Vagina (tissue), 2 donors: Measurements from ENCODE around the gene HOXA7. TPM values are rescaled to one million over a fixed set of nuclear protein-coding genes. Genes with fewer than 3 reads are reported as not detected.
A peak's percentile ranks its signal among the peaks of the same experiment; 100 is the strongest.

Source experiments
- DNase-seq, 2 donors: peaks; one replicate each; pipeline ENCODE4 v3.0.0-alpha.2; 2017; ENCODE audit errors: extremely low spot score in 2 of 2
- H3K27ac ChIP-seq: fragments of 200-600 bp; sonication (generic); one replicate; pipeline ENCODE4 v1.5.1; 2019
- H3K27me3 ChIP-seq: fragments of 200-600 bp; sonication (generic); one replicate; pipeline ENCODE4 v1.5.1; 2019
- H3K36me3 ChIP-seq, 2 donors: fragments of 200-600 bp; sonication (generic); one replicate each; pipeline ENCODE4 v1.5.1; 2017 to 2019
- H3K4me1 ChIP-seq: fragments of 200-600 bp; sonication (generic); one replicate; pipeline ENCODE4 v1.5.1; 2019
- H3K4me3 ChIP-seq, 2 donors: fragments of 200-600 bp; sonication (generic); 1 replicate in 1 of 2; 2 replicates in 1 of 2; pipeline ENCODE4 v1.5.1; 2016 to 2019
- H3K9me3 ChIP-seq: fragments of 200-600 bp; sonication (generic); one replicate; pipeline ENCODE4 v1.5.1; 2019
- POLR2A ChIP-seq, 2 donors: fragments of 450-650 bp; IDR thresholded peaks; one replicate each; pipeline ENCODE4 v1.6.1; 2017; ENCODE audit warnings: antibody characterized with exemption in 2 of 2, mild to moderate bottlenecking in 2 of 2, moderate library complexity in 2 of 2
- POLR2AphosphoS5 ChIP-seq, 2 donors: sonication (generic); formaldehyde crosslinking; IDR thresholded peaks; one replicate each; pipeline ENCODE4 v1.9.0; 2017; ENCODE audit warnings: antibody characterized with exemption in 2 of 2, mild to moderate bottlenecking in 2 of 2, low read depth in 1 of 2; ENCODE audit not compliant: insufficient read depth in 1 of 2
- intact Hi-C: fragments of 100-400 bp; cut with DNase I; formaldehyde crosslinking; loops from one replicate; pipeline ENCODE4 v1.15.1; 2023
- total RNA-seq: library from RNA; depleted of rRNA; stranded (reverse); fragments of >200 nt; gene quantifications from one replicate; pipeline ENCODE4 v1.2.3, GENCODE V29; 2016
- TF ChIP-seq, protein P1 (sequence below), 3 experiments: fragments of 450-650 bp in 2 of 3; fragments of 200-600 bp in 1 of 3; sonication (generic) in 1 of 3; IDR thresholded peaks; one replicate each; pipeline ENCODE4 v1.5.1; 2017 to 2019; ENCODE audit warnings: antibody characterized with exemption in 3 of 3, mild to moderate bottlenecking in 2 of 3, moderate library complexity in 2 of 3

Gene HOXA7
- total RNA-seq, 1 donor from 2014 or later, result 23.8 TPM

DNA sequence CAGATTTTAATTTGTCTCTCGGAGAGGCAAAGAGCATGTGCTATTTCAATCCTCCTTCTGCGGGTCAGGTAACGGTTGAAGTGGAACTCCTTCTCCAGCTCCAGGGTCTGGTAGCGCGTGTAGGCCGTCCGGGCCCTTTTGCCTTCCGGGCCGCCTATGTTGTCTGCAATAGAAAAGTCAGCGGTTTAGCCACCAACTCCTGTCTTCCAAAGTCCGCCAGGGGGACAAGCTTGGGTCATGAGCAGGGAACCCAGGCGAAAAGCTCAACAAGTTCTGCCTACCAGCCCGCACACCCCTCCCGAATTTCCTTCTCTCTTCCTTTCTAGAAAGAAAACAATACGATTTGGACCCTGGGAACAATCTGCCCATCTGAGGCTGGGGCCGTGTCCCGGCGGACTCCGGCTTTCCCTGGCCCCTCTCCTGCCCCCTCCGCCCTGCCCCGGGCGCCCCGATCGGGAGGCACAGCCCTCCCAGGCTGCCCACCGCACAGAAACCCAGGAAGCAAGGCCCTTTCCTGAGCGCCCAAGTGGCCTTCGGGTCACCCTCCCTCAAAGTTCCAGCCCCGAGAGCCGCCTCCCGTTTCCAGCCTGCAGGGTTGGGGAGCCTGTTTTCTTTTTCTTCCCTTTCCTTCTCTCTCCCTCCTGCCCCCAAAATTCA is 14.4 kb downstream of the HOXA7 start:
- Histone ChIP-seq H3K9me3 (no peaks in the 10 kb centered on the region), H3K36me3 (peaks cover 0 to 11% of the 10 kb centered on the region in 2 donors), H3K4me1 (peaks cover 8% of the 10 kb centered on the region), H3K27me3 (no peaks in the 10 kb centered on the region), H3K4me3 (peak overlapping the region in 1 of 2 donors; percentile 41), H3K27ac (no peak overlapping the region)
- intact Hi-C loops, result no loop called here
- TF ChIP-seq, protein P1, sequence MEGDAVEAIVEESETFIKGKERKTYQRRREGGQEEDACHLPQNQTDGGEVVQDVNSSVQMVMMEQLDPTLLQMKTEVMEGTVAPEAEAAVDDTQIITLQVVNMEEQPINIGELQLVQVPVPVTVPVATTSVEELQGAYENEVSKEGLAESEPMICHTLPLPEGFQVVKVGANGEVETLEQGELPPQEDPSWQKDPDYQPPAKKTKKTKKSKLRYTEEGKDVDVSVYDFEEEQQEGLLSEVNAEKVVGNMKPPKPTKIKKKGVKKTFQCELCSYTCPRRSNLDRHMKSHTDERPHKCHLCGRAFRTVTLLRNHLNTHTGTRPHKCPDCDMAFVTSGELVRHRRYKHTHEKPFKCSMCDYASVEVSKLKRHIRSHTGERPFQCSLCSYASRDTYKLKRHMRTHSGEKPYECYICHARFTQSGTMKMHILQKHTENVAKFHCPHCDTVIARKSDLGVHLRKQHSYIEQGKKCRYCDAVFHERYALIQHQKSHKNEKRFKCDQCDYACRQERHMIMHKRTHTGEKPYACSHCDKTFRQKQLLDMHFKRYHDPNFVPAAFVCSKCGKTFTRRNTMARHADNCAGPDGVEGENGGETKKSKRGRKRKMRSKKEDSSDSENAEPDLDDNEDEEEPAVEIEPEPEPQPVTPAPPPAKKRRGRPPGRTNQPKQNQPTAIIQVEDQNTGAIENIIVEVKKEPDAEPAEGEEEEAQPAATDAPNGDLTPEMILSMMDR (IDR thresholded peaks at IDR 0.05), result no peak
- no peak for TF ChIP-seq POLR2AphosphoS5 (IDR thresholded peaks at IDR 0.05; ENCODE audit: insufficient read depth in 1 of 2, low read depth in 1 of 2)
- DNase-seq, result no peak

DNA sequence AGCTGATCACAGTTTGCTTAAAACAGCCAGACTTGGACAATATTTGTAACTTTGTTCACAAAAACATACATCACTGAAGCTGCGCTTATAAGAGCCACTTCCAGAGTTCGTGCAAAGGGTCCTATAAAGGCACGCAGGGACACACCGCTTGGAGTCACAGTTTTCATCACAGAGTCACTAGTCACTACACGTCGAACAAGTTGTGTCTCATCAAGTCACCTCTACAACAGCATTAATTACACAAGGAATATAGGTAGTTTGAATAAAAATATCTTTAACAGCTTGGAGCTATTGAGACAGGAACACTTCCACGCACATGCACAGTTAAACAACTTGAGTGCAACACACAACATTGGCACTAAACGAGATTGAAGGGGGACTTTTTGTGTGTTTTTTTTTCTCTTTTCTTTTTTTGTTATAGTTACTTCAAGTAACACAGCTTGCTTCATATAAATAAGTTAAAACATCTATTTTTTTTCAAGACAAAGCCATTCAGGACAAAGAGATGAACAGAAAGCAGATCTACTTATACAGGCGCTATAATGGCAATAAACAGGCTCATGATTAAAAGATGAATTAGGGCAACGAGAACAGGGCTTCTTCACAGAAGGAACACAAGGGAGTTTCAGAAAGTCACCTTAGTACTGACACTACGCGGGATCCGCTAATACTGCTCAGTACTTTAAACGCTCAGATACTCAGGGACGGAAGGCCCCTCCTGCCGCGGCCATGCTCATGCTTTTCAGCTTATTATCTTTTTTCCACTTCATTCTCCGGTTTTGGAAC is 15.1 kb downstream of the HOXA7 start:
- intact Hi-C loops, result no loop called here
- no peaks in the 10 kb centered on the region for H3K27me3 ChIP-seq

DNA sequence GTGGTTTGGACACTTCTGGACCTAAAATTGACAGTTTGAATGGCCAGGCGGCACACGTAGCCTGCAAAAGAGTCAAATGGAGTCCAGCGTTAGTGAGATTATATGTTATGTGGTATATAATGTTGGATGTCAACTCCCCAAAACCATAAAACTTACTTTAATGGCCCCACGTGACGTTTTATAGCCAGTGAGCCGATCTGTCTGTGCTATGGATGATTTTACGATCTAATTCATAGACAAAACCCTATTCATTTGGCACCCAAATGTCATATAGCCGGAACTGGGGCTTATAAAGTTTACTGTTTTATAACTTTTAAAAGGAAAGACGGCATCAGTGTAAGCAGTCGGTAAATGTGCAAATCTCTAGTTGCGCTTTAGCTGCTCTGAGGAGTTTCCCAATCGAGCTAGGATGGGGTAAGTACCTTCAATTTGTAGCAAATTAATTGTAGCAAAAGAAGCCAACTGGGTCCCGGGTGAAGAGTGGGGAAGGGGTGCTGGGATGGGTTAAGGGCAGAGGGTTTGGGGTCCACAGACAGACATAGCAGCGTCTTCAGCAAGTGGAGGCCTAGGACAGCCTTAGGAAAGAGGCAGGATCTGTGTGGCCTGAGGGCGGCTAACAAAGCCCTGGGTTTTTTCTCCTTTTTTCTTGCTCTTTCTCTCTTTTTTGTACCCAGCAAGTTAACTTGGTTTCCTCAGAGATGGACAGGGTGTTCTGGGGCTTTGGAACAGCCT is 16.2 kb downstream of the HOXA7 start:
- Histone ChIP-seq H3K27me3 (no peaks in the 10 kb centered on the region), H3K4me1 (peaks cover 8% of the 10 kb centered on the region), H3K27ac (no peak overlapping the region), H3K4me3 (no peak overlapping the region), H3K36me3 (peaks cover 0 to 11% of the 10 kb centered on the region in 2 donors), H3K9me3 (no peaks in the 10 kb centered on the region)
- no peak for TF ChIP-seq POLR2A (IDR thresholded peaks at IDR 0.05)
- intact Hi-C loops, result no loop called here
- DNase-seq, result no peak

More for the DNA sequence above, 15.1 kb downstream of the HOXA7 start:
- H3K27ac ChIP-seq, result no peak overlapping the region
- H3K4me1 ChIP-seq, result peaks cover 8% of the 10 kb centered on the region
- TF ChIP-seq POLR2AphosphoS5 (IDR thresholded peaks at IDR 0.05; ENCODE audit: insufficient read depth in 1 of 2, low read depth in 1 of 2) (no peak), POLR2A (IDR thresholded peaks at IDR 0.05) (no peak)
- TF ChIP-seq, protein P1 (IDR thresholded peaks at IDR 0.05), result no peak
- H3K36me3 ChIP-seq, result peaks cover 0 to 11% of the 10 kb centered on the region in 2 donors
- DNase-seq, result no peak
- no peak overlapping the region for H3K4me3 ChIP-seq
- no peaks in the 10 kb centered on the region for H3K9me3 ChIP-seq

DNA sequence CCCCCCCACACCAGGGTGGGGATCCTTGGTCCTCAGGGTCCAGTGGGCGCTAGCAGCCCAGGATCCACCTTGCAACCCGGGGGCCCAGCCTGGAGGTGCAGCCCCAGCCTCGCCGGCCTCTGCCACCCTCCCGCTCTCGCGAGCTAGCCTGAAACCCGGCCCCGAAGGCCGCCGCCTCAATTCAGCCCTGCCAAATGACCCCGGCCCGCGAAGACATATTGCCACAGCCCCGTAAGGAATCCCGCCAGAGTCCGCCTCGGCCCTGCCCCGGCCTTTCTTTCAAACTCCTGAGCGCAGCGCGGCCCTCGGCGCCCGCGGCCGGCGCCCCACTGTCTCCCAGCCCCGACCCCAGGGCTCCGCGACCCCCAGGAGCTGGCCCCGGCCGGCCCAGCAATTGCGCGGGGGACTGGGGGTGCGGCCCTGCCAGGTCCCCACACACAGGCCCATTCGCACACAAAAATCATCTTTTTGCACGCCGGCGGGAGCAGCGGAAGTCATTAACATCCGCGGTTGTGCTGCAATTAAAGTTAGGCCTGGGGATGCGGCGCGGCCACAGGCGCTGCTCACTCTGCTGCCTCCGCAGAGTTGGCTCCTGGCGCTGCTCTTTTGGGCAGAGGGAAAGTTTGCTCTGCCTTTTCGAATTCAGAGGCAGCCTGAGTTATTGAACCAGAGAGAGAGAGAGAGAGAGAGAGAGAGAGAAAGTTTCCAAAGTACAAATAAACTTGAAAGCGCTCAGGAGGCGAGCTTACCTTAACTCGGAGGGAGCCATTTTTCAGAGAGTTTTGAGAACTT is 16.9 kb downstream of the HOXA7 start:
- Histone ChIP-seq H3K4me3 (peak overlapping the region in 1 of 2 donors; percentile 23), H3K27me3 (no peaks in the 10 kb centered on the region), H3K4me1 (peaks cover 8% of the 10 kb centered on the region), H3K36me3 (peaks cover 0 to 9% of the 10 kb centered on the region in 2 donors), H3K27ac (no peak overlapping the region), H3K9me3 (no peaks in the 10 kb centered on the region)
- DNase-seq, result no peak
- intact Hi-C loops, result no loop called here
- no peak for TF ChIP-seq POLR2A (IDR thresholded peaks at IDR 0.05)
- TF ChIP-seq, protein P1 (IDR thresholded peaks at IDR 0.05), result no peak

DNA sequence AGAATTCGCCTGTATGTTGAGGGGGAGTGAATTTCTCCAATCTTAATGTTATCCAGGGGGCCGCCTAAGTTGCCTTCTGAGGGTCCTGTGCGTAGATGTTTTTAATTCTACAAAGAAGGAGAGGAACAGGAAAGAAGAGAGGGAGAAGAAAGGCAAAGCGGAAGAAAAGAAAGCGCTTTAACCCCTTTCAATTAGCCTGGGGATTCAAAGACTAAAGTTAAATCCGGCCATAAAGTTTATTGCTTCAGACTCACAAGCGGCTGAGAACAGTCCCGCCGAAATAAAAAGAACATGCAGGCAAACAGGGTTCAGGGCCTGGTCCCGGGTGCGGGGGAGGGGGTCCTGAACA is 17.5 kb downstream of the HOXA7 start:
- Histone ChIP-seq H3K4me3 (no peak overlapping the region), H3K36me3 (peaks cover 0 to 4% of the 10 kb centered on the region in 2 donors), H3K27ac (no peak overlapping the region), H3K4me1 (peaks cover 8% of the 10 kb centered on the region), H3K9me3 (no peaks in the 10 kb centered on the region), H3K27me3 (no peaks in the 10 kb centered on the region)
- TF ChIP-seq, protein P1 (IDR thresholded peaks at IDR 0.05), result no peak
- TF ChIP-seq POLR2AphosphoS5 (IDR thresholded peaks at IDR 0.05; ENCODE audit: insufficient read depth in 1 of 2, low read depth in 1 of 2) (no peak), POLR2A (IDR thresholded peaks at IDR 0.05) (no peak)
- no peak for DNase-seq
- intact Hi-C loops, result no loop called here
